ENCODE data around the gene ZNF124. TPM values are rescaled to one million over a fixed set of nuclear protein-coding genes. Genes with fewer than 3 reads are reported as not detected.

ZNF124 gene
- total RNA-seq, 4 donors from 2014 or later = 22.6 to 58.1 (median 46.8) TPM

GRCh38 chr1:247198781-247199180 lies 27.0 kb upstream of the ZNF124 start:
- Histone ChIP-seq H3K36me3 (peaks cover 5 to 88% of the 10 kb centered on the region in 2 donors), H3K27me3 (no peaks in the 10 kb centered on the region), H3K27ac (no peak overlapping the region), H3K4me3 (no peak overlapping the region), H3K9me3 (peaks cover 0 to 24% (median 0%) of the 10 kb centered on the region in 3 donors), H3K4me1 (no peaks in the 10 kb centered on the region)
- TF ChIP-seq EP300 (IDR thresholded peaks at IDR 0.05) (no peak), CTCF (IDR thresholded peaks at IDR 0.05) (no peak), POLR2AphosphoS5 (IDR thresholded peaks at IDR 0.05) (no peak), POLR2A (IDR thresholded peaks at IDR 0.05) (no peak)
- no peak for ATAC-seq
- WGBS, 2 donors (ENCODE audit: low coverage in 1 of 2) = 38 to 58% methylated on average over 3 of the region's 3 CpGs

DNA sequence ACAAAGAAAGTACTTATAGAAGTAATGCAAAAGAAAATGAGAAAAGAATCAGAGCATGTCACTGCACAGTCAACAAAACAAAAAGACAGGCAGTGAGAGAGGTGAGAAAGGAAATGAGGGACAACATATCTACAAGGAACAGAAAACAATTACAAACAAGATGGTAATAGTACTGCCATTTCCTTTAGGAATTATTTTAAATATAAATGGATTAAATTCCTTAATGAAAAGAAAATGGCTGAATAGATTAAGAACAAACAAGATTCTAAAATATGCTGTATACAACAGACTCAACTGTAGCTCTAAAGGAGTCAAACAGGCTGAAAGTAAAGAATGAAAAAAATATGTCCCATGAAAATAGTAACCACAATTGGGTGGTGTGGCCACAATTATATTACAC lies 22.1 kb upstream of the ZNF124 start:
- ATAC-seq = no peak
- Histone ChIP-seq H3K27me3 (no peaks in the 10 kb centered on the region), H3K9me3 (peaks cover 0 to 59% (median 2%) of the 10 kb centered on the region in 3 donors), H3K4me3 (no peak overlapping the region), H3K4me1 (no peaks in the 10 kb centered on the region), H3K27ac (no peak overlapping the region), H3K36me3 (peaks cover 16 to 92% of the 10 kb centered on the region in 2 donors)
- TF ChIP-seq CTCF (IDR thresholded peaks at IDR 0.05) (no peak), POLR2A (IDR thresholded peaks at IDR 0.05) (no peak), EP300 (IDR thresholded peaks at IDR 0.05) (no peak), POLR2AphosphoS5 (IDR thresholded peaks at IDR 0.05) (no peak)

DNA sequence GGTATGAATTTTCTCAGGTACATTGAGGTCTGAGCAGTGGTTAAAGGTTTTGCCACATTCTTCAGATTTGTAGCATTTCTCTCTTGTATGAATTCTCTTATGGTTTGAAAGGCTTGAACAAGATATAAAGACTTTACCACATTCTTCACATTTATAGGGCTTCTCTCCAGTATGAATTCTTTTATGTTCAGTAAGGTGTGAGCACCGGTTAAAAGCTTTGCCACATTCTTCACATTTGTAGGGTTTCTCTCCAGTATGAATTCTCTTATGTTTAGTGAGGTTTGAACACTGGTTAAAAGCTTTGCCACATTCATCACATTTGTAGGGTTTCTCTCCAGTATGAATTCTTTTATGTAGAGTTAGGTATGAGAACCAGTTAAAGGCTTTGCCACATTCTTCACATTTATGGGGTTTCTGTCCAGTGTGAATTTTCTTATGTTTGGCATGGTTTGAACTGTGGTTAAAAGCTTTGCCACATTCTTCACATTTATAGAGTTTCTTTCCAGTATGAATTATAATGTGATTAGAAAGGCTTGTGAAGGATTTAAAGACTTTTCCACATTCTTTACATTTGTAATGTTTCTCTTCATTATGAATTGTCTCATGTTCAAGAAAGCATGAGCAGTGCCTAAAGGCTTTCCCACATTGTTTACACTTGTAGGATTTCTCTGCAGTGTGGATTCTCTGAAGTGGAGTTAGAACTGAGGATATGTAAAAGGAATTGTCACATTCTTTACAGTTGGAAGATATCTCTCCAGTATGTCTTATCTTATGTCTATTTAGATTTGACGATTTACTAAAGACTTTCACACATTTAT lies 18.4 kb upstream of the ZNF124 start:
- no peak overlapping the region for H3K27ac ChIP-seq
- ATAC-seq = no peak
- no peak for TF ChIP-seq EP300 (IDR thresholded peaks at IDR 0.05)
- no peak for TF ChIP-seq POLR2A (IDR thresholded peaks at IDR 0.05)
- no peak for TF ChIP-seq POLR2AphosphoS5 (IDR thresholded peaks at IDR 0.05)
- TF ChIP-seq CTCF (IDR thresholded peaks at IDR 0.05) = no peak
- peaks cover 16 to 54% of the 10 kb centered on the region in 2 donors for H3K36me3 ChIP-seq
- no peaks in the 10 kb centered on the region for H3K27me3 ChIP-seq
- 93 to 94% methylated on average over 2 of the region's 2 CpGs for WGBS, 2 donors (ENCODE audit: low coverage in 1 of 2)
- H3K4me3 ChIP-seq = no peak overlapping the region
- peaks cover 0 to 57% (median 2%) of the 10 kb centered on the region in 3 donors for H3K9me3 ChIP-seq
- H3K4me1 ChIP-seq = no peaks in the 10 kb centered on the region

DNA sequence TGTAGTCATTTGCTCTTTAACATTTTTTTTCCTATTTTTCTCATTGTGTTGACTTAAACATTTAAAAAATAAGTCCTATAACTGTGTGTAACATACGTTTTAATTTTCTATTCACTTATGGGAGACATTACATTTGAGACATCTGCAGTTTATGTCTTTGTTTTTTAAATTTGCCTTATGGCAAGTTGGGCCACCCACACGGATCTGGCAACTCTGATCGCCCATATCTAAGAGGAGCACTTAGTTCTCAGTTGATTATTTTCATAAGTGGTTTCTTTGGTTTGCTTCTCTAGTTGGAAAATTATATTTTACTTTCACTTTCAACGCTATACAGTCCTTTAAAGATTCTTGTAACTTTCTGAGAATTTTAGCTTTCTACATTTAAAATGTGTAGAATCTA lies 13.8 kb upstream of the ZNF124 start:
- H3K9me3 ChIP-seq = peaks cover 0 to 40% (median 2%) of the 10 kb centered on the region in 3 donors
- no peak for ATAC-seq
- TF ChIP-seq POLR2AphosphoS5 (IDR thresholded peaks at IDR 0.05) (no peak), EP300 (IDR thresholded peaks at IDR 0.05) (no peak), POLR2A (IDR thresholded peaks at IDR 0.05) (no peak)
- H3K36me3 ChIP-seq = peaks cover 9 to 10% of the 10 kb centered on the region in 2 donors
- WGBS, 2 donors (ENCODE audit: low coverage in 1 of 2) = 87 to 100% methylated on average over 4 of the region's 4 CpGs
- H3K4me3 ChIP-seq = no peak overlapping the region
- H3K27me3 ChIP-seq = no peaks in the 10 kb centered on the region
- no peak overlapping the region for H3K27ac ChIP-seq
- no peaks in the 10 kb centered on the region for H3K4me1 ChIP-seq

- 80% methylated on average over 2 of the region's 4 CpGs; no CpG with 5 or more reads in 1 of the 2 donors for WGBS, 2 donors (ENCODE audit: low coverage in 1 of 2)
- Histone ChIP-seq H3K27ac (no peak overlapping the region), H3K9me3 (peaks cover 0 to 27% (median 0%) of the 10 kb centered on the region in 3 donors), H3K4me1 (no peaks in the 10 kb centered on the region), H3K4me3 (no peak overlapping the region), H3K36me3 (no peaks in the 10 kb centered on the region), H3K27me3 (no peaks in the 10 kb centered on the region)
- no peak for ATAC-seq
- TF ChIP-seq CTCF (IDR thresholded peaks at IDR 0.05) = no peak
- no peak for TF ChIP-seq POLR2AphosphoS5 (IDR thresholded peaks at IDR 0.05)
- TF ChIP-seq EP300 (IDR thresholded peaks at IDR 0.05) = no peak
- TF ChIP-seq POLR2A (IDR thresholded peaks at IDR 0.05) = no peak
Observed at GRCh38 chr1:247184254-247184653, 12.4 kb upstream of the ZNF124 start.

Measured in gastroesophageal sphincter (tissue), 4 donors.